Tongue (tissue), 2 donors: ENCODE data around the gene STOML2. TPM values are rescaled to one million over a fixed set of nuclear protein-coding genes. Genes with fewer than 3 reads are reported as not detected.
A peak's percentile ranks its signal among the peaks of the same experiment; 100 is the strongest.

ENCODE experiments used
- DNase-seq: peaks from one replicate; pipeline ENCODE4 v3.0.0-alpha.2; 2015
- total RNA-seq: library from RNA; depleted of rRNA; stranded (reverse); fragments of >200 nt; gene quantifications from one replicate; pipeline ENCODE4 v1.2.3, GENCODE V29; 2014

Gene STOML2
- total RNA-seq, 1 donor from 2014 or later, result 88.3 TPM

DNA sequence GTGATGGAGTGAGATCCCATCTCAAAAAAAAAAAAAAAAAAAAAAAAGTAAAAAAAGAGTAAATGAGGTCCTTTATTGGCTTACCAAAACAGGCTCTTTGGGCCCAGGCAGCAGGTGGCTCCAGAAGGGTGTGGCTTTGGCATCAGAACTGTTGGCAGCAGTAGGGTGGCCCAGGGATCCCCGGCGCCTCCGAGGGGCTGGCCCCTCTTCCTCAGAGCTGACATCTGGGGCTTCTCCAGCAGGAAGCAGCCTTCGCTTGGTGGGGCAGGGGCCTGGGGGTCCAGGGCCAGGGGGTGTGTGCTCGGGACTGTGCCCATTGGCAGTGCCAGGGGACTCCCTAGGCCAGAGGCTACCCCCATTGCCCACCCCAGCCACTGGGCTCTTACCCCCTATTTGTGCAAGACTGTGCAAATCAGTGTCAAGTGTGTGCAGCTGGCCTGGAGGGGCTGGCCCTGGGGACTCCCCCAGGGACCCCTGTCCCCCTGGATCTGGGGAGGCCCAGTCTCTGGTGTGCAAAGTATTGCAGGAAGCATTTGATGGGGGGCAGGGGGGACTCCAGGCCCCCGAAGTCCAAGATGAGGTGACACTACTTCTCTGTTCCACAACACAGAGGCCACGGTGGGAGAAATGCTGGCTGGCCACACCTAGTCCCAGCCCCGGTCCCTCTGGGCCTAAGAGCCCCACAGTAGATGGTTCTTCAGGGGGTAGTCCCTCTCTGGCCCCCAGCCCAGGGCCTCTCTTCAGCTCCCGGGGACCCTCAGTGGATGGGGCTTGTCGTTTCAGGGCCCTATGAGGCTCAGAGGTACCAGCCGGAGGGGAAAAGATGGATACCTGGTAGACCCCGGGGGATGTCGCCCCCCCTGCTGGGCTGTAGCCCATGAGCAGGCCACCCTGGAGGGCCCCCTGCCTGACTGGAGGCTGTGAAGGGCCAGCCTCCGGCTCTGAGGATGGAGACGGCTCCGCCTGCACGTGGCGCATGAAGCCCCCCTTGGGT lies 4.7 kb upstream of the STOML2 start:
- DNase-seq, result no peak

DNA sequence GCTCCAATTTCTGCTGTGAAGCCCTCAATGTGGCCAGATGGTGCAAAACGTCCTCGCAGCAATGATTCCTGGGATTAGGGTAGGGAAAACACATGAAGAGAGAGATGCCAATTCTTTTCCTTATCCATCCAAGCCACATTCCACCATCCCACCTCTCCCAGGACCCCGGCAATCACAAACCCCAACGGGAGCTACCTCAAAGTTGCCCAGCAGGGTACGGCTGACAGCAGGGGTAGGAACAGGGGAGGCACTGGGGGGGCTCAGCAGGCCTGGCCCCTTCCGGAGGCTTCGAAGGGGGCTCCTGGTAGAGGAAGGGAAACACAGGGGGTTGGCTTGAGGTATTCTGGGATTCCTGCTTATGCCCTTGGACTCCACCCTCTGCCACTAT lies 3.4 kb upstream of the STOML2 start:
- DNase-seq, result no peak

DNA sequence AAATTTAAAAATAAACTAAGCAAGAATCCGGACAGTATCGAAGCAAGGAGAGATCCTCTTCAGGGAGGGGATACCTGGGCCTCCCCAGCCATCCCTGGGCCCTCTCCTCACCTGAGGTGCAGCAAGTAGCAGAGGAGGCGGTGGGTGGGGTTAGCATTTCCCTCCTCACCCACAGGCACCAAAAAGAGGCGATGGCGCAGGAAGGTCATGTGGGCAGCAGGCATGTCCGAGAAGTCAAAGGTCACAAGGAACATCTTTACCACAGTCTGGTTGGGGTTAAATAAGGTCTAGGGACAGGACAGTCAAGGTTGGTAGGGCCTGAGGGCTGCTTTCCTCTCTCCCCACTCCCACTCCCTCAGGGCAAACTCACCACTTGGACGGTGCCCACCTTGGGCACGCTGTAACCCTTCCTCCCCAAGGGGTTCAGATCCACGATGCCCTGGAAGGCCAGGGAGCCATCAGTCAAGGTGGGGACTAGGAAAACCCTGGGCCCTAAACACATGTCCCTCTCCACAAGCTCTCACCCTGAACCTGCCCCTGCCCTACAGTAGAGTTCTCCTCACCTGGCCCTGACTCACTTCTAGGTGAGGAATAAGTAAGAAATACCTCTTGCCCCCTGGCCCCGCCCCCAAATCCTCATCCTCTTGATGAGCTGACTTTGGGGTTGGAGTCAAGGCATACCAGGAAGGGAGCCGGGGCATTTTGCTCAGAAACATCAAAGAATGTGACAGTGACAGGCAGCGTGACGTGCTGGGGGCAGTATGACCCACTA lies 2.8 kb upstream of the STOML2 start:
- DNase-seq, result no peak

DNA sequence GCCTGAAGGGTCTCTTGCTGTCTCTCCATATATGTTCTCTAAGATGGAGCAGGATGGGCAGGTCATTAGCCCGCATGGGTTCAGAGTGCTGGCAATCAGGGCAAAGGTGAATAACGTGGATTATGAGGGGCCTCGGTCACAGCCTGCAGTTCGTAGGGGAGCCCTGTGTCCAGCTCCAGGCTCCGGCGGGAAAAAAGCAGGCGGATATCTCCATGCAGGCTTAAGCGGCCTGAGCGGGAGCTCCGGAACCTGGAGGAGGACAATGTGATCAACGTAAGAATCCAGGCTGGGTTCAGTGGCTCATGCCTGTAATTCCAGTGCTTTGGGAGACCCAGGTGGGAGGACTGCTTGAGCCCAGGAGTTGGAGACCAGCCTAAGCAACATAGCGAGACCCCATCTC lies 2.2 kb upstream of the STOML2 start:
- DNase-seq, result no peak

DNA sequence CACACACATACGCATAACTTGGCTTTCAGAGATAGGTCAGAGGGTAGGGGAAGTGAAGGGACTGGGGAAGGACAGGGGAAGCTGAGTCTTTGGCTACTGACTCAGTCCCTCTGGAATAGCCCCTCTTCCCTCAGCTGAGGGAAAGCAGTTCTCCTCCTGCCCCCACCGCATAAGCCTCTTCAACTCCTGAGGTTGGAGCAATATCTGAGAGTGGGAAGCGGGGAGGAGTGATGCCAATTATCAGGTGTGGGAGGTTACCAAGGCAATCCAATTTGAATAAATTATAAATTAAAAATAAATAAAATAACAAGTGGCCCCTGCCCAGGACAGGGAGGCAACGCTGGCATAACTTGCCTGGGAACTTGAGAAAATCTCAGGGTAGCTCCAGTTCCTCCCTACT lies 1.7 kb upstream of the STOML2 start:
- no peak for DNase-seq

DNA sequence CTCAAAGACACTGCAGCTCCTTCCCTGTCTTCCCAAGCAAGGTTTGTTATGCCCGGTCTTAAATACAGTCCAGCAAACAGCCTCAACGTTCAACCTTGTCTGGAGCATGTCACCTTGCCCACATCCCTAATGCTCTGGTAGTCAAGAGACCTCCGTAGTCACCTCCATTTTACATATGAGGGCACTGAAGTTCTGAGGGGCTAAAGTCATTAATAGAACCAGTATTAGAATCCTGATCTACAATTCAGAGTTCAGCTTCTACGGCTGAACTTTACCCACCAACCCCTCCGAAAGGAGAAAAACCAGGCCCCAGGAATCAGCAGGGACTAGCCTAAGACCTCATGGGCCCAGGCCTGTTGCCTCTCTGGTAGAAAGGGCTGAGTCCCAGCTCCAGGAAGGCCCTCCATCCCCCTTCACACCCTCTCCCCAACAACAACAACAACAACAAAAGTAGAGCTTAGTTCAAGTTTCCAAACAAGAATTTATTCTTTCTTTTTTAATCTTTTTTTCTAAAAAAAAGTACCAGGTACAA lies 795 bp upstream of the STOML2 start:
- no peak for DNase-seq

DNA sequence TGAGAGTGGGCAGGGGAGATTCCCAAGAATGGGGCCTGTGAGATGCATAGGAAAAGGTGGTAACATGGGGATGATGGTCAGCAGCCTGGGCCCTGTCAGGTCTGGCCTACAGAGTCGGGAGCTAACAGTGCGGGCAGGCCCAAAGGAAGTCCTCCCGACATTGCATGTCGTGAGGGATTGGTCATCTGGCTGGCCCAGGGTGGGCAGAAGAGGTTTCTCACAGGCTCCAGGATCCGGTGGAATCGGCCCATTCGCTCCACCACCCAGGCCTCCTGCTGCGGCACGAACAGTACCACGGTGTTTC lies 514 bp downstream of the STOML2 start:
- DNase-seq, result no peak

DNA sequence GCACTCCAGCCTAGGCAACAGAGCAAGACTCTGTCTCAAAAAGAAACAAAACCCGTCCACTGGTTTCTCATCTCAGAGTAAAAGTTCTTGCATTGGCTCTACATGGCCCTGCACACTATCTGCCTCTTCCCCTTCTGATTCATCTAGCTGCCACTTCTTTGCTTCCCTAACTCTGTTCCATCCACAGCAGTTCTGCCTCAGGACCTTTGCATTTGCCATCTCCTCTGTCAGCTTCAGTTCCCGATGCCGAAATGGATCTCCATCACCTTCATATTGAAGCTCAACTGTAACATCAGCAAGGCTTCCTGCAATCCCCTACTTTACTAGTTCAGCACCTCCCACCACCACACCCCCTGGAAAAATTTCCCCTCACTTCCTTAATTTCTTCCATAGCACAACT lies 5.4 kb downstream of the STOML2 start:
- no peak for DNase-seq

DNA sequence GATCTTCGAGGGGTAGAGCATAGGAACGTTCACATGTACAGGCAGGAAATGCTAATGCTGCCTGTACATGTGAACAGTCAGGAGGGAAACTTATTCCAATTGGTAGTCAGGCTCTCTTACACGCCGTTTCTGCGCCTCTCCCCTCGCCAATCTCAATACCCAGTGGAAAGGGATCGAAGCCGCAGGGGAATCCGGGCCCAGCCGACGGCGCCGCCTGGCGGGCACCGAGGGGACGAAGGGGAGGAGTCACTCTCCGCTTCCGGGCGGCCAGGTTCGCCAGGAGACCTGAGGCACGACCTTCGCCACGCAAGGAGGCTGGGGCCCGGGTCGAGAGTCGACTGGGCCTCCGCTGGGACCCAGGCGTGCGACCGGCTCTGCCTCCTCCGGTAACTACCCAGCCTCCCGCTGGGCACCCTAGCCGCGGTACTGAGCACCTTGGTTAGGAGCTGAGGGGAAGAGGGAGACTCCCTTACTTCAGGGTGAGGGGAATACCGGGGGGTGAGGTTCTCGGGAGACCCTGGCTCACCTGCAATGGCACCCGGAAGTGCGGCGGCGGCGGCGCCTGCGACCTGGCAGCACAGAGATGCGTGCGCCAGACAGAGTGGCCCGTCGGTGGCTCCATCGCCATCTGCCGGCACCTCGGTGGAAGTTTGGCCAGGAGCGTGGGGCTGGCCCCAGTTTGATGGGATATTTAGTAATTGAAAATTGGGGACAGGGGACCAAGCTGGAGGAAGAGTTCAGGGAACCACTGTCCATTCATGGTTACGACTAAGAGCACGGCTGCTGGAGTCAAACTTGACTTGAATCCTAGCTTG lies 6.7 kb downstream of the STOML2 start, which contains the start of gene PIGO:
Gene PIGO, minus strand, starts transcription at position 557 of the 815 bp plus-strand sequence. CDS start 1,026 bp downstream, outside the sequence.
- DNase-seq, result peak; percentile 93

DNA sequence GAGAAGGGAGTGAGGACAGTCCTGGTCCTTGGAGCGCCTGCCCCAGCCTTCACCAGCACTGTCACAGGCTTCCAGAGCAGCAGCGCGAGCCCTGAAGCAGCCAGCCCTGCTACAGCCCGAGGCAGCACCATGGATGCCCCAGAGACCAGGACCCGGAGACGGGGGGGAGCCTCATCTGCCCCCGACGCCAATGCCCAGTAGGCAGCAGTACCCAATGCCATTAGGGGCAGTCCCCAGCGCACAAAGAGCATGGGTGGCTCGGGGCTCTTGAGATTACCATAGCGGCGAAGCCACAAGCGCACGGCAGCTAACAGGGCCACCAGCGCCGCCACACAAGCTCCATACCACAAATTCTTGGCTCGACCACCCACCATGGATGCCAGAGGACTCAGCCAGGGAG lies 11.4 kb downstream of the STOML2 start:
- DNase-seq, result no peak

DNA sequence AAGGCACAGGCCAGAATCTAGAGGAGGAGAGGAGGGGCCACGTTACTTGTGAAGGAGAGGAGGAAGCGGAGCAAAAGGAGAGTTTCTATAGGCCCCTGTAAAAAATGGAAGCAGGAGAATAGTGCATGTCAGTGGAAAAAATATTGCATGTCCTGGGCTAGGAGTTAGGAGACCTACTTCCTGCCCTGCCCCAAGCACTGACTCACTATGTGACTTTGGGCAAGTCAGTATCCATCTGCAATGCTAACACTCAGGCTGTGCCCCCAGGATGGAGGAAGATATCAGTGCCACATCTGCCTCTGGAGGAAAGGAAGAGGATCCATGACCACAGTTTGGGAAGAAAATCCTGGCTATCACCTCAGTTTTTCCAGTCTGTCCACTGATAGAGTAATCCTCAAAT lies 13.5 kb downstream of the STOML2 start:
- DNase-seq, result no peak

DNA sequence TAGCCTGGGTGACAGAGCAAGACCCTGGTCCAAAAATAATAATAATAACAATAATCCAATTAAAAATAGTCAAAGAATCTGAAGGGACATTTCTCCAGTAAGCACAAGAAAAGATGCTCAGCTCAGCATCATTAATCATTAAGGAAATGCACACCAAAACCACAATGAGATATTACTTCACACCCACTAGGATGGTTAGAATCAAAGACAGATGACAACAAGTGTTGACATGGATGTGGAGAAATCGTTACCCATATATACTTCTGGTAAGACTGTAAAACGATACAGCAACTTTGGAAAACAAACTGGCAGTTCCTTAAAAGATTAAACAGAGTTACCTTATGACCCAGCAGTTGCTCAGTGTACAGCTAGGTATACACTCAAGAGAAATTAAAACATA lies 17.9 kb downstream of the STOML2 start:
- DNase-seq, result no peak

DNA sequence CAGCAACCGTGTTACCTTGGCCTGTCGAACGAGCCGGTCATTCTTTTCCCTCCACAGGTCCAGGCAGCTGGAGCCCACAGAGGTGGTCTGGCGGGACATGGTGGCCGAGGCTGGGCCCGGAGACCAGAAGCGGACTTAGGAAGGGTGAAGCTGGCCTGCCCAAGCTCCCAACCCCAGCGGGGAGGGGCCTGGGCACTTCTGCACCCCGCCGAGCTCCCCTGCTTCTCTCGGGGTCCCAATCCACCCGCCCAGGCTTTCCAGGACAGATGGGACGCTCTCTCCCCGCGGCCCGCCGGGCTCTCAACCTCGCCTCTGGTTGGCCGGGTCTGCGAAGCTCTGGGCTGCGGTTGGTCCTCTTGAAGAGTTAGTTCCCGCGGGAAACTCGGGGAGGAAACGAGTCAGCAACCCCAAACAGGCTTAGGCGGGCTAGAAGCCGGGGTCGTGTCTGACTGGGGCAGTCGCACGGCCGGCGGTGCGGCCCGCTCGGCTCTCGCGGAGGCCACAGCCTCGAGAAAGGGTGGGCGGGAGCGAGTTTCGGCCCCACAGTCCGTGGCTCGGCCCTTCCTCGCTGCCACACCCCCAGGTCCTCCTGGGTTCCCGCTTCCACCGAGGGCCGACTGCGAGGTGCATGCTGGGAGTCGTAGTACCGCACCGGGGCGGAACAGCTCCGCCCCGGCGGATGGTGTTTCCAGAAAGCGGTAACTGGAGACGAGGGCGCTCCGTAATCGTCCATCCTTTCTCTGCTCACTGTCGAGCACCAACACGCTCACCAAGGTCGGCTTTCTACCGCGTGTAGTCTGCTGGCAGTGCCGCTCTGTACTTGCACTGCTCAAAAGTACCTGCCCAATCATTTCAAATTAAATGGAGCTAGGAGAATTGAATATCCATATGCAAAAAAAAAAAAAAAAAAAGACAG lies 23.2 kb downstream of the STOML2 start, which contains the start of gene FANCG:
Gene FANCG, minus strand, starts transcription at position 517 of the 916 bp plus-strand sequence. Its CDS starts 418 bp downstream, at position 99.
- DNase-seq, result peak; percentile 96

DNA sequence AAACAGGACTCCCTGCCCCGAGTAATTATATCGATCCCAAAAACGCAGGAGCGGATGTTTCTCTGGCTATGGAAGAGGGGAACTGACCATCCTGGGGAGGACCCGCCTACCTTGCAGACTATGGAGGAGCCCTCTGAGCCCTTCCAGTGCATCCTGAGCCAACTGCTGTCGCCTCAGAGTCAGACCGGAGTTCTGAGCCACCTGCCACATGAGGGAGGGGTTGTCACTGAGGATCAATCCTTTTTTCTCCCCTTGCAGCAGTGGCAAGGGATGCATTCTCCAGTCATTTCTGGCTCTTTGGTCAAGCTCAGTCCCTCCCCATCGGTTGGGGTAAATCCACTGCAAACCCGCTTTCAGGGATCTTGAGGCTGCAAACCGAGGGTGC lies 23.9 kb downstream of the STOML2 start:
- DNase-seq, result peak; percentile 15

DNA sequence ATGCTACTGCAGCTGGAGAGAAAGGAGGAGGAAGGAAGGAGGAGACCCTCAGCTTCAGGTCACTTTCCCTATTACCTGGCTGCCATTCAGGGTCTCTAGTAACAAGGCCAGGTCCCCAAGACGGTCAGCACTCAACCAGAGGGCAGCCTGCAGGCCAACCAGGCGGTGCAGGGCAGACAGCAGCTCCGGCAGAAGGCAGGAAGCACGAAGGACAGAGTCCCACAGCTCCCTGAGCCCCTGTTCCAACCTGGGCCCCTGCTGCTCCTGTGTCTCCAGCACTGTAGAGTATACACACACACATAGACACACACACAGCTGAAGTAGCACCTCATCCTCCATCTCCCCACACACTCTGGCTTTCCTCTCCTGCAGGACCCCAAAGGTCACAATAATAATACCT lies 24.9 kb downstream of the STOML2 start:
- no peak for DNase-seq

DNA sequence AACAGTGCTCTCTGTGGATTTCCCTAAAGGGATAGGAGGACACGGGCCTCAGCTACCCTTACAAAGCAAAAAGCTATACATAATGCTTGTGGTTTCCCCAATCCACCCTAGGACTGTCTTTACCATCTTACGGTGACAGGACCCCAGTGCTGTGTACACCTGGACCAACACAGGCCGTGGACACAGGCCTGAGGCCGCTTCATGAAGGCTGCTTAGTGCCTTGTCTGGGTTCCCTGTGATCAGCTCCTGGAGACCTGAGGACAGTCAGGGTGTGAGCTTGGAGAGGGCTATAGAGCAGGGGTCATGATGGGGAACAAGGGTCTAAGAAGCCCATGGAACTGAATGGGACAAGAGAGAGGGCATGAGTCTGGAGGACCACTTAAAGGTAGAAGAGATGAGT lies 26.1 kb downstream of the STOML2 start:
- no peak for DNase-seq

DNA sequence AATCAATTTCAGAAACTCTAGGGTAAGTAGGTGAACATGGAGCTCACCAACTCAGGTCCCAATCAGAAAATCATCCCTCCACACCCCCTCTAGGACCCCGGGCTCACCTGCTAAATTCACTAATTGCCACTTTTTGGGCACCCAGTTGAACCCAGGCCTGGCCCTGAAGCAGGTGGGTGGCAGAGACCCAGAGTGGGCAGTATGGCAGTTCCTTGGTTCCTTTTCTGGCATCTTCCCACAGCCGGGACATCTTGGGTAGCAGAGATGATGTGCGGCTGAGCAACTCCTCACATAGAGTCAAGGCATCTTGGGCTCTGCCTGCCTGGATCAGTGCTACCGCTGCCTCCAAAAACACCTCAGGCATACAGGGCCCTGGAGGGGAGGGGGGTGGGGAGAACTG lies 27.6 kb downstream of the STOML2 start:
- no peak for DNase-seq

DNA sequence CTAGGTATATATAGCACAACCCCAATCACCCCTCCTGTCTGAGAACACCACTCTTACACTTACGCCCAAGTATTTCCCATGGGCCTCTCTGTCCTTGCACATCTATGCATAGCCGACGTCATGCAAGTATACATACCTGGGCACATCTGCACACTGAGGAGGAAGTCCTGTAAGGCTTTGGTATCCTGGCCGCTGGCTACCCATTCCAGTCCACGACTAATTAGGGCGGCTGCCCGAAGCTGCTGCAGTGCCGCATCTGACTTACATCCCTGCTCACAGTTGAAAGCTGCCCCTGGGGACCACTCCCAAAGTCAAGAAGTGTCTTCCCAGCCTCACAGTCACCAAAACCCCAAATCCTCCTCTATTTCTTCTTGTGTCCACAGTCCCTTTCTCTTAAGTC lies 28.1 kb downstream of the STOML2 start:
- DNase-seq, result no peak

DNA sequence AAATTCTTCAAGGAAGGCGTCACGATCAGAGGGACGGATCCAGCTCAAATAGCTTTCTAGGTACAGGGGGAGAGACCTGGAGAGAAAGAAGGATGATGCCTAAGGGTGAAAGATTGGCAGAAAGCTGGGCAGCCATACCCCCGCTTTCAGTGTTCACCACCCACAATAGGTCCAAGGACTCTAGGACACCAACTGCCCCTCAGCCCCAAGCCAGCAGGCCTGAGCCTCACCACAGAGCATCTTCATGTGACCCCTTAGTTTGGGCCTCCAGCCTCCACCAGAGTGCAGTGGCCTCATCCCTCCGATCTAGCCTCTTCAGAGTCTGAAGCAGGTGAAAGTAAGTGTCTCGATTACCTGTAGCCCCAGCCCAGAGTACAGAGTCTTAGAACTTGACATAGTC lies 28.8 kb downstream of the STOML2 start:
- DNase-seq, result no peak

DNA sequence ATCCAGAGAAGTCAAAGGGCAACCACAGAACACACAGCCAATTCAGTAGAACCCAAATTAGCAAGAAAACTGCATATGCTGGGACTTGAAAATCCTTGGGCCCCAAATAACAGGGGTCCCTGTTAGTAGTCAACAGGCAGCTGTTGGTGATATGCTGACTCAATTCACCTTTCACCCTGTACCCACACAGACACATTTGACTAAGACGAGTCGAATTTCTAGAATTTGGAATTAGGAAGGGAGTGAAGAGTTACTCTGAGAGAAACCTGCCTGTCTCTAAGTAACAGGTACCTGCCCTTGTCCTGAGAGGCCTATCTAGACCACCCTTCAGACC lies 29.7 kb downstream of the STOML2 start:
- no peak for DNase-seq
